IPS-18c (cell line): ENCODE results near the gene TTC39B.
"Not testable (repeated sequence)": the region's sequence is repeated elsewhere in the genome, so short reads cannot be mapped to it uniquely, and the experiment has no call there.

Source experiments
- H3K4me3 ChIP-seq: 2 replicates; pipeline ENCODE4 v1.7.0; 2013; ENCODE audit warnings: low read depth, mild to moderate bottlenecking, low read length, moderate library complexity; ENCODE audit not compliant: insufficient read depth
- H3K9me3 ChIP-seq: one replicate; pipeline ENCODE4 v1.6.1; 2013; ENCODE audit warnings: mild to moderate bottlenecking, low read length, moderate library complexity; ENCODE audit not compliant: control insufficient read depth, insufficient read depth

The TTC39B gene

GRCh38 chr9:15306757-15307522, at the start of gene TTC39B:
TSS of gene TTC39B (minus strand) at chr9:15307216. CDS start at chr9:15307125, 91 bp downstream.
- Histone ChIP-seq H3K9me3 (no peaks in the 10 kb centered on the region), H3K4me3 (peak within 1 kb of the TSS; percentile 88)

DNA sequence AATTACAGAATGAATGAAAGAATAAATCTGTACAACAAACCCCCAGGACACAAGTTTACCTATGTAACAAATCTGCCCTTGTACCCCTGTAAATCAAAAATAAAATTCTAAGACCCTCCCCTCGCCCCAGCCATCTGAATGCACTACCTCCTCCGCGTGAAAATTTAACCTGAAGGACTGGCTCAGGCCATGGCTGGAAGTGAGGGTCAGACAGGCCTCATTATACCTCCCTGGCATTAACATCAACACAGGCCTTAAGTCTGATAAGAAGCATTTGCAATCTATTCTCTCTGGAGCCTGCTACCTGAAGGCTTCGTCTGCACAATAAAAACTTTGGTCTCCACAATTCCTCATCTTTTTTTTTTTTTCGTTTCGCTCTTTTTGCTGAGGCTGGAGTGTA, 48.7 kb upstream of the TTC39B start:
- Histone ChIP-seq H3K4me3 (no peak overlapping the region), H3K9me3 (no peaks in the 10 kb centered on the region)

DNA sequence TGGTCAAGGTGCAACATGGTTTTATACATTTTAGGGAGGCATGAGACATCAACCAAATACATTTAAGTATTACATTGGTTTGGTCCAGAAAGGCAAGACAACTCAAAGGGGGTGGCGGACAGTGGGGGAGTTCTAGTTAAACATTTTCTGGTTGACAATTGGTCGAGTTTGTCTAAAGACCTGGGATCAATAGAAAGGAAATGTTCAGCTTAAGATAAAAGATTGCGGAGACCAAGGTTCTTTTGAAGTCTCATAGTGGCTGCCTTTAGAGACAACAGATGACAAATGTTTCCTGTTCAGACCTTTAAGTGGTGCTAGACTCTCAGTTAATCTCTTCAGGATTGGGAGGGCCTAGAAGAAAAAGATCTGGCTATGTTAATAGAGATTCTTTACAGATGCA, 47.7 kb upstream of the TTC39B start:
- H3K9me3 ChIP-seq: no peaks in the 10 kb centered on the region
- H3K4me3 ChIP-seq: no peak overlapping the region

DNA sequence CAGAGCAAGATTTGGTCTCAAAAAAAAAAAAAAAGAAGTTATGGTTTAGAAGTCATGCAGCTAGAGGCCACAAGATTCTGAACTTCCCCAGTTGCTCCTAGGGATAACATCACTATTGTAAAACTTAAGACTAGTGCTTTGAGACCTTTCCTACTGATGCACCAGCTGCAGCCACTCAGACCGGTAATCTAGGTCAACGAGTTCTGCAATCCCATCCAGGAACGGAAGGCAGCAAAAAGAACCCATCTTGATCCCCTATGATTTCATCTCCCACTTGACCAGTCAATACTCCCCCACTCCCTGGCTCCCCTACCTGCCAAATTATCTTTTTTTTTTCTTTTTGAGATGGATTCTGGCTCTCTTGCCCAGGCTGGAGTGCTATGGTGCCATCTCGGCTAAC, 46.9 kb upstream of the TTC39B start:
- H3K4me3 ChIP-seq: no peak overlapping the region

DNA sequence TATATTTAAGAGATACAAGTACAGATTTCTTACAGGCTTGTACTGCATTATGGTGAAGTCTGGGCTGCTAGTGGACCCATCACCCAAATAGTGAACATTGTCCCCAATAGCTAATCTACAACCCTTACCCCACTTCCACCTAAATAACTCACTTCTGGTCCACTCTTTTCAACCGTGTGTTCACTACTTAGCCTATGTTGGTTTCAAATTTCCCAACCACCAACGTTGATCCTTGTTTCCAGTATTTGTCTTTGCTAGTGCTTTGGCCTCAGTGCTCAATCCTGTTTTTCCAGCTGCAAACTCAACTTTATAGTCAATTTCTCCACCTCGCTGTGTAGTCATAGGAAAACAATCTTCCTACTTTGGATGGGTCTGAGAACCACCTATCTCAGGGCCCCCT, 45.3 kb upstream of the TTC39B start:
- Histone ChIP-seq H3K9me3 (no peaks in the 10 kb centered on the region), H3K4me3 (no peak overlapping the region)

More for the DNA sequence above, 46.9 kb upstream of the TTC39B start:
- no peaks in the 10 kb centered on the region for H3K9me3 ChIP-seq

- H3K9me3 ChIP-seq: no peaks in the 10 kb centered on the region
- H3K4me3 ChIP-seq: no peak overlapping the region
Observed at GRCh38 chr9:15349892-15350761, 43.1 kb upstream of the TTC39B start.

- Histone ChIP-seq H3K9me3 (peaks cover 3% of the 10 kb centered on the region), H3K4me3 (no peak overlapping the region)
Observed at GRCh38 chr9:15346837-15347236, 39.8 kb upstream of the TTC39B start.

DNA sequence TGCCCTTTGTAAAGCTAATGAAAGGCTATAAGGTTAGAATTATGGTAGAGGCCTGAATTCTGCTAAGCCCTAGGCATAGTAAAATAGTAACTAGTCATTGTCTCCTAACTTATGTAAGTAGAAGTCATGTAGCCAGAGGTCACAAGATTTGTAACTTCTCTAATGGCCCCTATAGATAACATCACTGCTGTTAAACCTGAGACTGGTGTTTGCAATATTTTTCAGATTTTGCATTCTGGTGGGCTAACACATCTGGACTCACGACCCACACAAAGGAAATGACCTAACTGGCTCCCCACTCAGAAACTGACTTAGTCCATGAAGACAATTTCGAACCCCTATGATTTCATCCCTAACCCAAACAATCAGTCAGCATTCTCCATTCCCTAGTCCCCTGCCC, 37.2 kb upstream of the TTC39B start:
- peaks cover 3% of the 10 kb centered on the region for H3K9me3 ChIP-seq
- no peak overlapping the region for H3K4me3 ChIP-seq

DNA sequence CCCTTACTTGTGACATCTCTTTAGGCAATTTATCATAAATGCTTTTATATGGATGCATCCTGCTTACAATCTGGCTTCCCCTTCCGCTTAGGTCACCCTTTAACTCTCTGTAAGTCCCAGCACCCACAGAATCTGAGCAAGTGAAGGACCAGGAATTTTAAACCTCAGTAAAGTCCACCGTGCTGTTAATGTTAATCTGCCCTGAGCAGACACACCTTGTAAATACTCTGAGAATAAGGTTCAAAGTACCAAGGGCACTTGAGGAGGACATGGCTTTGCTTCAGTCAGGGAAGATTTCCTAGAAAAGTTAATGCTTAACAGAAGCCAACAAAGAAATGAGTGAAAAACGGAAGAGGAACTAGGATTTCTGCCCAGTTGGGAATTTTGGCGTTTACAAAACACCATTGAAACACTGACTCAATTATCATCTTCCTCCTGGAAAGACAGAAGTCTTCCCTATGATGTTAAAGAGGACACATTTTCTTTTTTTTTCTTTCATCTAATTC, 26.4 kb upstream of the TTC39B start:
- Histone ChIP-seq H3K4me3 (no peak overlapping the region), H3K9me3 (peaks cover 3% of the 10 kb centered on the region)

DNA sequence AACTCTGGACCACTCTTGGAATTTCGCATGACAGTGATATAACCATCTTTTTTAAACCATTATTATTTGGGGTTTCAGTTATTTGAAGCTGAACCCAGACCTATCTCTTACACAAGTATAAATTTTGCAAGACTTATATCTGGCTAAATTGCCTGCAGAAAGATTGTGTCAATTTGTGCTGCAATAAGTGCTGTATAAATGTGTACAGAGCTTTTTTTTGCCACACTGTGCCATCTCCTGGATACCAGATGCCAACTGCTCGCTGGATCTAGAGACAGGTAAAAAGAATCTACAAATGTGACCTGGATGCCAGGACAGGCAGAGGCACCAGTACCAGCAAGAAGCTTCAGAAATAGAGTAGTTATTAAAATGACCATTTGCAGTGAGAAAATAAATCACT, 25.9 kb upstream of the TTC39B start:
- H3K9me3 ChIP-seq: peaks cover 3% of the 10 kb centered on the region
- no peak overlapping the region for H3K4me3 ChIP-seq

- Histone ChIP-seq H3K4me3 (no peak overlapping the region), H3K9me3 (peaks cover 3% of the 10 kb centered on the region)
Observed at GRCh38 chr9:15329539-15330109, 22.6 kb upstream of the TTC39B start.

- H3K4me3 ChIP-seq: no peak overlapping the region
Observed at GRCh38 chr9:15328946-15329345, 21.9 kb upstream of the TTC39B start.

DNA sequence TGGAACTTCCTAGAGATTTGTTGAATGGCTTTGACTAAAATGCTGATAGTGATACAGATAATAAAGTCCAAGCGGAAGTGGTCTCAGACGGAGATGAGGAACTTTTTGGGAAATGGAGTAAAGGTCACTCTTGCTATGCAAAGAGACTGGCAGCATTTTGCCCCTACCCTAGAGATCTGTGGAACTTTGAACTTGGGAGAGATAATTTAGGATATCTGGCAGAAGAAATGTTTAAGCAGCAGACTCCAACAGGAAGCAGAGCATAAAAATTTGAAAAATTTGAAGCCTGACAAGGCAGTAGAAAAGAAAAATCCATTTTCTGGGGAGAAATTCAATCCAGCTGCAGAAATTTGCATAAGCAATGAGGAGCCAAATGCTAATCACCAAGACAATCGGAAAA, 15.7 kb upstream of the TTC39B start:
- H3K4me3 ChIP-seq, H3K9me3 ChIP-seq: not testable (repeated sequence)

More at GRCh38 chr9:15328946-15329345, 21.9 kb upstream of the TTC39B start:
- H3K9me3 ChIP-seq: peaks cover 3% of the 10 kb centered on the region

- H3K4me3 ChIP-seq, H3K9me3 ChIP-seq: not testable (repeated sequence)
Observed at GRCh38 chr9:15319661-15320060, 12.6 kb upstream of the TTC39B start.

DNA sequence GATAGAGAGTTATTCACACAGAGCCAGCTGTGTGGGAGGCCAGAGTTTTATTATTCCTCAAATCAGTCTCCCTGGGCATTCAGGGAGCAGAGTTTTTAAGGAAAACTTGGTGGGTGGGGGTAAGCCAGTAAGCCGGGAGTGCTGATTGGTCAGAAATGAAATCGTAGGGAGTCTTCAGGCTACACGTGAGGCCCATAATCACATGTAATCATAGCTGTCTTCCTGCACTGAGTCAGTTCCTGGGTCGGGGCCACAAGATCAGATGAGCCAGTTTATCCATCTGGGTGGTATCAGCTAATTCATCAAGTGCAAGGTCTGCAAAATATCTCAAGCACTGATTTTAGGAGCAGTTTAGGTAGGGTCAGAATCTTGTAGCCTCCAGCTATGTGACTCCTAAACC, 10.8 kb upstream of the TTC39B start:
- no peak overlapping the region for H3K4me3 ChIP-seq
- peaks cover 2% of the 10 kb centered on the region for H3K9me3 ChIP-seq

DNA sequence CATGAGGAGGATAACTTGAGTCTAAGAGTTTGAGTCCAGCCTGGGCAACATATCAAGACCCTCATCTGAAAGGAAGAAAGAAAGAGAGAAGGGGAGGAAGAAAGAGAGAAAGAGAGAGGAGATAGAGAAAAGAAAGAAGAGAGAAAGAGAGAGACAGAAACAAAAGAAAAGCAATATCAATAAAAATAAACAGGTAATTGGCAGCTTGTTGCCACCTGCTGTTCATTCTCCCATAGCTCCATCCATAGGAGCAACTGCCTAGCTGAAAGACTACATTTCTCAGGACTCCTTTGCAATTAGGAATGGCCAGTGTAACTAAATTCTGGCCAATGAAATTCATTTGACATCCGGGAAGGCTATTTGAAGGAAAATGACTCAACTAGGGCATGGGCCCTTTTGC, 4.6 kb upstream of the TTC39B start:
- Histone ChIP-seq H3K9me3 (no peaks in the 10 kb centered on the region), H3K4me3 (no peak overlapping the region)

DNA sequence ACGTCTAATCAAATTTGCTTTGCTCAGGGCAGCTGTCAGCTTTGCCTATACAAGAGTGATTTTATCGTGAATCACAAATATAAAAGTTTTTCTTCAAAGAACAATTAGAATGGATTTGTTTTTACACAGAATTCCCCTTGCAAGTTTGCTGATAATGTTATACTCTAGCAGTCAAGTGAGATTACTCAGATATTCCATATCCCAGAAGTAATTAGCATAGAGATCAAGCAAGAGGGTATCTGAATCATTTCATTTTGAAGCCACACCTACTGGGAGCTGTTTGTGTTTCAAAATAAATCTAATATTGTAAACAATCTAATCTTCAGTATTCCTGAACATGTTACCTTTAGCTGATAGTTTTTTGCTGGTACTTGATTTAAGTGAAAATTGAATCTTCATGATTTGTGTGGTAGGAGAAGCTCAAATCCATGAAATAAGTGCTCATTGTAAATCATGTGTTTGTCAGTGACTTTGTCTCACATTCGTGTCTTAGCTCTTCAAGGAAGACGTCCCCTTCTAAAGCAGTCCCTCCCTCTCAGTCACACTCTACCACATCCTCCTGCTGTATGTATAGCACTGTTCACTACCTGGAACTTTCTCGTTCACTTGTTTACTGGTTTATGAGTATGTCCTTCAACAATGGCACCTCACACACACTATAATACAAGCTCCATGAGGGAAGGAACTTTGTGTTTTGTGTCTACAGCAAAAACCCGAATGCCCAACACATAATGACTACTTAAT, 3.3 kb upstream of the TTC39B start:
- no peaks in the 10 kb centered on the region for H3K9me3 ChIP-seq
- H3K4me3 ChIP-seq: no peak overlapping the region
